Ammon's horn (tissue), 1 donor: Measurements from ENCODE around the gene KLK5.

Experiments
- DNase-seq: peaks from one replicate; pipeline ENCODE4 v3.0.0-alpha.2; 2016; ENCODE audit warnings: low spot score

KLK5 gene

GRCh38 chr19:50968716-50969412 is 16.0 kb upstream of the KLK5 start:
- no peak for DNase-seq

- no peak for DNase-seq
Measured at GRCh38 chr19:50967929-50968715, 15.3 kb upstream of the KLK5 start.

- no peak for DNase-seq
Measured at GRCh38 chr19:50964266-50964665, 11.4 kb upstream of the KLK5 start.

- DNase-seq, result no peak
Measured at GRCh38 chr19:50963381-50963780, 10.5 kb upstream of the KLK5 start.

GRCh38 chr19:50962245-50962644 is 9.4 kb upstream of the KLK5 start:
- DNase-seq, result no peak

GRCh38 chr19:50959731-50960500 is 7.1 kb upstream of the KLK5 start:
- peak; percentile 20 for DNase-seq

- DNase-seq, result no peak
Measured at GRCh38 chr19:50957587-50957986, 4.7 kb upstream of the KLK5 start.

GRCh38 chr19:50949861-50950260 is 3.0 kb downstream of the KLK5 start:
- DNase-seq, result no peak

- DNase-seq, result no peak
Measured at GRCh38 chr19:50947123-50947522, 5.7 kb downstream of the KLK5 start.

- no peak for DNase-seq
Measured at GRCh38 chr19:50944795-50945194, 8.0 kb downstream of the KLK5 start.

GRCh38 chr19:50943074-50943828 is 9.6 kb downstream of the KLK5 start:
- DNase-seq, result no peak

- DNase-seq, result no peak
Measured at GRCh38 chr19:50939596-50939995, 13.2 kb downstream of the KLK5 start.

- no peak for DNase-seq
Measured at GRCh38 chr19:50933640-50934039, 19.2 kb downstream of the KLK5 start.

GRCh38 chr19:50932690-50933083 is 20.2 kb downstream of the KLK5 start:
- no peak for DNase-seq

GRCh38 chr19:50932018-50932689 is 20.7 kb downstream of the KLK5 start:
- DNase-seq, result no peak

- DNase-seq, result no peak
Measured at GRCh38 chr19:50931023-50931422, 21.8 kb downstream of the KLK5 start.

- no peak for DNase-seq
Measured at GRCh38 chr19:50928831-50929230, 24.0 kb downstream of the KLK5 start.

- DNase-seq, result no peak
Measured at GRCh38 chr19:50926144-50926543, 26.7 kb downstream of the KLK5 start.

GRCh38 chr19:50925734-50926133 is 27.1 kb downstream of the KLK5 start:
- no peak for DNase-seq

- peak; percentile 19 for DNase-seq
Measured at GRCh38 chr19:50924586-50924985, 28.3 kb downstream of the KLK5 start.

- peak; percentile 88 for DNase-seq
Measured at GRCh38 chr19:50922317-50922853, 30.5 kb downstream of the KLK5 start.
